Stimulated activated CD4-positive, alpha-beta T cell treated with anti-CD3 and anti-CD28 coated beads, Interleukin-4, amount 100 ng/mL, for 24 hours (primary cell): ENCODE data around the gene BLVRA.
A peak's percentile ranks its signal among the peaks of the same experiment; 100 is the strongest.
"Not testable (repeated sequence)": the region's sequence is repeated elsewhere in the genome, so short reads cannot be mapped to it uniquely, and the experiment has no call there.

ENCODE experiments used
- DNase-seq: peaks from one replicate; pipeline ENCODE4 v3.0.0-alpha.2; 2020

BLVRA gene, protein sequence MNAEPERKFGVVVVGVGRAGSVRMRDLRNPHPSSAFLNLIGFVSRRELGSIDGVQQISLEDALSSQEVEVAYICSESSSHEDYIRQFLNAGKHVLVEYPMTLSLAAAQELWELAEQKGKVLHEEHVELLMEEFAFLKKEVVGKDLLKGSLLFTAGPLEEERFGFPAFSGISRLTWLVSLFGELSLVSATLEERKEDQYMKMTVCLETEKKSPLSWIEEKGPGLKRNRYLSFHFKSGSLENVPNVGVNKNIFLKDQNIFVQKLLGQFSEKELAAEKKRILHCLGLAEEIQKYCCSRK

DNA sequence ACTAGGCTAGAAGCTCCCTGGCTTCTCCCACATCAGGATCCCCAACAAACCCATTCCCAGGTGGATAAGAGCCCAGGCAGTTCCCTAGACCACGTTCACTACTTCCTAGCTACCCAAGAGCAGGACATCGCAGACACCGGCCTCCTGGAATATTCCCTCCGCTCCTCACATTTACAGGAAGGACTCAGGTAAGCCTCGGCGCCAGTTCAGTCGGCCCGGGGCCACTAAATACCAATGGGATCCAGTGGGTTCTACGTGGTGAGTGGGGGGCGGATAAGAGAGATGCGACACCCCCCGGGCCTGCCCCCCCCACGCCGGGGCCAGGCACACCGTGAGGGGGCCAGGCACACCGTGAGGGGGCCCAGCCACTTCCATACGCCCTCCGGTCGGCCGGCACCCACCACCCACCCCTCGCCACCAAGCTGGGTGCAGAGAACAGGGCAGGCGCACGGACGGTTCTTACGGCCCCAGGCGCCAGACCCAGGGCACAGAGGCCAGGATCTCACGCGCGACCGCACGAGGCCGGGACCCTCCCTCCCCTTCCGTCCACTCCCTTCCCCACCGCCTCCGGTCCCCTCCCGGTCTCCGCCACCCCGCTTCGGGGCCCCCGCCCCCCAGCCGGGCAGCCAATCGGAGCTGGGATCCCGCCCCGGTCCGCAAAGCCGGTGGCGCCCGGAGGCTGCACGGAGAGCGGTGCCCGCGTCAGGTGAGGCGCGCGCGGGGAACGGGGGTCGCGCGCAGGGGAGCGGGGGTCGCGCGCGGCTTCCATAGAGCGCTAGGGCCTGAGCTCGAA is at the start of gene BLVRA:
BLVRA (plus strand) TSS at position 652 of the 793 bp plus-strand sequence. CDS start 12,479 bp downstream, outside the sequence.
- peak; percentile 66 for DNase-seq

DNA sequence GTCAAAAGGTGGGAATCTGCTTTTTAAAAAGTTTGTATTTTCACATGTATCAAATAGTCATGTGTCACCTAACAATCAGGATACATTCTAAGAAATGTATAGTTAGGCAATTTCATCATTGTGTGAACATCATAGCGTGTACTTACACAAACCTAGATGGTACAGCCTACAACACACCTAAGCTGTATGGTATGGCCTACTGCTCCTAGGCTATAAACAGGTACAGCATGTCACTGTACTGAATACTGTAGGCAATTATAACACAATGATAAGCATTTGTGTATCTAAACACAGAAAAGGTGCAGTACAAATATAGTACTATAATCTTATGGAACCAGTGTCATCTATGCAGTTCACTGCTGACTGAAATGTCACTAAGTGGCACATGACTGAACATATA is 47.0 kb upstream of the BLVRA start:
- no peak for DNase-seq

DNA sequence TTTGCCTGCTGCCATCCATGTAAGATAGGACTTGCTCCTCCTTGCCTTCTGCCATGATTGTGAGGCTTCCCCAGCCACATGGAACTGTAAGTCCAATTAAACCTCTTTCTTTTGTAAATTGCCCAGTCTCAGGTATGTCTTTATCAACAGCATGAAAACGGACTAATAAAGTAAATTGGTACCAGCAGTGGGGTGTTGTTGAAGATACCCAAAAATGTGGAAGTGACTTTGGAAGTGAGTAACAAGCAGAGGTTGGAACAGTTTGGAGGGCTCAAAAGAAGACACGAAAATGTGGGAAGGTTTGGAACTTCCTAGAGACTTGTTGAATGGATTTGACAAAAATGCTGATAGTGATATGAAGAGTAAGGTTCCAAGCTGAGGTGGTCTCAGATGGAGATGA is 42.5 kb upstream of the BLVRA start:
- DNase-seq: not testable (repeated sequence)

DNA sequence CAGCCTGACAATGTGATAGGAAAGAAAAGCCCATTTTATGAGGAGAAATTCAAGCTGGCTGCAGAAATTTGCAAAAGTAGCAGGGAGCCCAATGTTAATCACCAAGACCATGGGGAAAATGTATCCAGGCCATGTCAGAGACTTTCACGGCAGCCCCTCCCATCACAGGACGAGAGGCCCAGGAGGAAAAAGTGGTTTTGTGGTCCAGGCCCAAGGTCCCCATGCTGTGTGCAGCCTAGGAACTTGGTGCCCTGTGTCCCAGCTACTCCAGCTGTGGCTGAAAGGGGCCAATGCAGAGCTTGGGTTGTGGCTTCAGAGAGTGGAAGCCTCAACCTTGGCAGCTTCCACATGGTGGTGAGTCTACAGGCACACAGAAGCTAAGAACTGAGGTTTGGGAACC is 41.9 kb upstream of the BLVRA start:
- no peak for DNase-seq

DNA sequence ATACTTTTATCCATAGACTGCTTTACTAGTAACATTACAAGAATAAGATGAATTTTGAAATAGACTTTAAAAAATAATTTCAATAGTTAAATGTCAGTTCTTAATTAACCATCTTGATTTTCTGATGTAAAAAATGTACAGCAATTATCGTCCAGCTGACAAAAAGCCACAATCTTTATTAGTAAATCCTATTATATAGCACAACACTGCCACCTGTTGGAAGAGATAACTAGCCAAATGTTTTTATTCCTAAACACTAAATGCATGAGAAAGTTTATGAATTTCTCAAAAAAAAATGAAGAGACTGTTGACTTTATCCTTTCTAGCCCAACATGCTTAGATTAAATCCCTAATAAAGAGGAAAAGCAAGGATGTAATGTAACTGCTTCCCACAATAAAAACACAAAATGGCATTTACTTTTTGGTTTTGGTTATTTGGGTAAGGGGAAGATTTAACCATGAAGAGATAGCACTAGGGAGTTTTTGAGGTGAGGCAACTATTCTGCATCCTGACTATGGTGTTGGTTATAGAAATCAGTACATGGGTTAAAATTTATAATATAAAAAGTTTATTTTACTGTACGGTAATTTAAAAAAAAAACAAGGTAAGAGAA is 37.2 kb upstream of the BLVRA start:
- no peak for DNase-seq

DNA sequence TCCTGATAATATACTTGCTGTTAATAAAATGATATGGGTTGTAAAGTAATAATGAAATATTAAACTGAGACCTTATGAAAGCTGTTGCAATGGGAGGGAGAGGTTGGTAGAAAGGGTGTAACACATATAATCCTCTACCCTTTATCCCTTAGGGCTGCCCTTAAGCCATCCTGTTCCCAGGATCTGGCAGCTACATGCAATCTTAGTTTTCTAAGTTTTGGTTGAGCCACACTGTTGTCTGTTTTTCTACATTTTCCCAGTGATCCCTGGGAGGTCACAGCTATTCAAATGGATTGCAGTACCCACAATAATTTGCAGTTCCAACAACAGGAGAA is 35.5 kb upstream of the BLVRA start:
- DNase-seq: no peak

DNA sequence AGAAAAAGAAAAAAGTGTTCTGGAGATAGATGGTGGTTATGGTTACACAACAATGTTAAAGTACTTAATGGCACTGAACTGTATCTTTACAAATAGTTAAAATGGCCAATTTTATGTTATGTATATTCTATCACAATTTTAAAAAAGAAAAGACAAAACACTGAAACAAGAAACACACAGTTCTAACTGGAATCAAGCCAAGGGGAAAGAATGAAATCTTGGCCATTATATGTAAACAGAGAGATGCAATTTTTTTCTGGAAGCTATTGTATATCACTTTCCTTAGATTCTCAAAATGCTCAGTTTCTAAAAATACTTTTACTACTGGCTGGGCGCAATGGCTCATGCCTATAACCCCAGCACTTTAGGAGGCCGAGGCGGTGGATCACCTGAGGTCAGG is 33.2 kb upstream of the BLVRA start:
- no peak for DNase-seq

DNA sequence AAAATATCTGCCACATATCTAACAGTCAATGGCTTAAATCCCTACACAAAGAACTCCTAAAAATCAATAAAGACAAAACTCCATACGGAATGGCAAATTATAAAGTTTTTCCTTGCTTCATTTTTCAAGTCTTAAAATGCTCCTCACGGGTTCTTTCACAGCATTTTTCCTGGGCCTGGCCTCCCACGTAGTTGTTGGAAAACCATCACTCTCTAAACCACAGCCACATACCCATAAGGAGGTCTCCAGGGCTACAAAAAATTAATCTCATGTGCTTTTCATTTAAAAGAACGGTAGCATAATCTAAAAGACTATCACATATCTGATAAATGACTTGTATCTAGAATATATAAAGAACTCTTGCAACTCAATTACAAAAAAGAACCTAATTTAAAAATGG is 32.0 kb upstream of the BLVRA start:
- DNase-seq: no peak

DNA sequence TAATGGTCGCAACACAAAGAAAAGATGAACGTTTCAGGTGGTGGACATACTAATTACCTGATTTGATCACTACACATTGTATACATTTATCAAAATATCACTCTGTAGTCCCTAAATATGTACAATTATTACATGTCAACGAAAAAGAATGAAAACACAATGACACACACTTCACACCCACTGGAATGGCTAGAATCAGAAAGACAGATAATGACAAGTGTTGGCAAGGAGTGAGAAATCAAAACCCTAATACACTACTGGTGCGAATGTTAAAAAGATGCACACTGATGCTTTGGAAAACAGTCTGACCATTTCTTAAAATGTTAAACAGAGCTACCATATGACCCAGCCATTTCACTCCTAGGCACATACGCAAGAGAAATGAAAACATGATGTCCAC is 31.5 kb upstream of the BLVRA start:
- no peak for DNase-seq

DNA sequence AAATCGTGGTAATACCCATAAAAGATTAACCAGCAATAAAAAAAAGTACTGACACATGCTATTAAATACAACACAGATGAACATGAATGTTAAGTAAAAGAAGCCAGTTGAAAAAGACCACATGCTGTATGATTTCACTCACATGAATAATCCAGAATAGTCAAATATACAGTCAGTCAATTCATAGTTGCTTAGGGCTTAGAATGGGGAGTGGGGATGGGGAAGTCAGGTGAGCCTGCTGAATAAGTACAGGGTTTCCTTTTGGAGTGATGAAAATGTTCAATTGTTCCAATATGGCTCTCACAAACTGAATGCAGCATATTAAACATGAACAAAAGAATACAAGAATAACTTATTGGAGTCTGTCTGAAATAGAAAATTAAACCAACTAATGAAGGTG is 31.0 kb upstream of the BLVRA start:
- no peak for DNase-seq

DNA sequence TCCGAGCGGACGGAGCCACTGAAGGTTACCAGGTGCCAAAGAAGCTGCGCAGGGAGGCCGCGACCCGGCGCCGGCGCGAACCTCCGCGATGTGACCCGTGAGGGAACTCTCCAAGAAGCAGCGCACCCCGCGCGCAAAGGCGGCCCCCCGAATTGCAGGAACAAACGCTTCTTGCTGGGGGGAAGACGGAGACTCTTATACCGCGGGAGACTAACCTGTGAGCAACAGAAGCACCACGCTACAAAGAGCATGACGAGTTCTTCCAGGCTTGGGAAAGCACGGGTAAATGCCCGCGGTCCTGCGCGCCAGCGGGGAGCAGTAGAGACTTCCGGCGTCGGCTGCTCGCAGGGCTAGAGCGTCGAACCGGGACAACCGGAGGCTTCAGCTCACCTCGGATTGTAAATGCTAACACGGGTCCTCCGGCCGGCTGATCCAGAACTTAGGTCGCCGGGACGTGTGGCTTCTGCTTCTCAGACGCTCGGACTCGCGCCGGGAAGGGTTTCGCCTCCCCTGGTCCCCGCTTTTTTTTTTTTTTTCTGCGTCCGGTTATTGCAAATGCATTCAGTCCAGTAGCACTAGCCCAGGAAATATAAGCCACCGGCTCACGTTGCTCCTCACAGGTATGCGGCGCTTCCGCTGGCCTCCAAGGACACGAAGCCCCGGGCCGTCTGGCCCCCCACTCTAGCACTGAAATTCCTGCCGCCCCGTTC is 29.1 kb upstream of the BLVRA start, which contains the start of gene COA1:
COA1 (minus strand) TSS at position 310 of the 710 bp plus-strand sequence. CDS start 80,909 bp downstream, outside the sequence.
- peak; percentile 86 for DNase-seq

DNA sequence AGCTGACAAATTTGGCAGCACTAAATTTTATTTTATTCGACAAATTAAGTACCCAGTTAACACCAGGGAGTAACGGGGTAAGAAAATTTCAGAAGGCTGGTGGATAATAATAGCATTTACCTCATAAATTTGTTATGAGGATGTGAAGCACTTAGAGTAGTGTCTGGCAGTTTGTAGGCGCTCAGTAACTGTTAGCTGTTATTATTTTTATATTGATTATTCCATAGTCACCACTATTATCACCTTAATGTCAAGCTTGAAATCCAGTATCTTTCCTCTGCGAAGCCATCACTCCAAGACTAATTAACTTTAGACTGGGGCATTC is 28.6 kb upstream of the BLVRA start:
- DNase-seq: no peak

DNA sequence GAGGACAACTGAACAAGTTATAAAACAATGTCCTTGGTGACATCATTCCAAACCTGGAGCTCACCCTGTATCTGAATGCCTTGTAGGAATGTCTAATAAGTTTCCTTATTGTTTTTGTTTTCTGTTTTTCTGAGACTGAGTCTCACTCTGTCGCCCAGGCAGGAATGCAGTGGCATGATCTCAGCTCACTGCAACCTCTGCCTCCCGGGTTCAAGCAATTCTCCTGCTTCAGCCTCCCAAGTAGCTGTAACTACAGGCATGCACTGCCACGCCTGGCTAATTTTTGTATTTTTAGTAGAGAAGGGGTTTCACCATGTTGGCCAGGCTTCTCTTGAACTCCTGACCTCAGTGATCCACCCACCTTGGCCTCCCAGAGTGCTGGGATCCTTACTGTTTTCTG is 27.0 kb upstream of the BLVRA start:
- not testable (repeated sequence) for DNase-seq

DNA sequence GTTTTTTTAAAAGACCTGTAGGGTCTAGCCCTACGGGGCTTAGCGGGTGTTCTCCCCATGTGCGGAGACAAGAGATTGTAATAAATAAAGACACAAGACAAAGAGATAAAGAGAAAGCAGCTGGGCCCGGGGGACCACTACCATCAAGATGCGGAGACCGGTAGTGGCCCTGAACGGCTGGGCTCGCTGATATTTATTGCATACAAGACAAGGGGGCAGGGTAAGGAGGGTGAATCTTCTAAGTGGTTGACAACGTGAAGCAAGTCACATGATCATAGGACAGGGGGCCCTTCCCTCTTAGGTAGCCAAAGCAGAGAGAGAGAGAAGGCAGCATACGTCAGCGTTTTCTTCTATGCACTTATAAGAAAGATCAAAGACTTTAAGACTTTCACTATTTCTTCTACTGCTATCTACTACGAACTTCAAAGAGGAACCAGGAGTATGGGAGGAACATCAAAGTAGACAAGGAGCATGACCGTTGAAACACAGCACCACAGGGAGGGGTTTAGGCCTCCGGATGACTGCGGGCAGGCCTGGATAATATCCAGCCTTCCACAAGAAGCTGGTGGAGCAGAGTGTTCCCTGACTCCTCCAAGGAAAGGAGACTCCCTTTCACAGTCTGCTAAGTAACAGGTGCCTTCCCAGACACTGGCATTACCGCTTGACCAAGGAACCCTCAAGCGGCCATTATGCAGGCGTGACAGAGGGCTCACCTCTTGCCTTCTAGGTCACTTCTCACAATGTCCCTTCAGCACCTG is 23.7 kb upstream of the BLVRA start:
- not testable (repeated sequence) for DNase-seq

DNA sequence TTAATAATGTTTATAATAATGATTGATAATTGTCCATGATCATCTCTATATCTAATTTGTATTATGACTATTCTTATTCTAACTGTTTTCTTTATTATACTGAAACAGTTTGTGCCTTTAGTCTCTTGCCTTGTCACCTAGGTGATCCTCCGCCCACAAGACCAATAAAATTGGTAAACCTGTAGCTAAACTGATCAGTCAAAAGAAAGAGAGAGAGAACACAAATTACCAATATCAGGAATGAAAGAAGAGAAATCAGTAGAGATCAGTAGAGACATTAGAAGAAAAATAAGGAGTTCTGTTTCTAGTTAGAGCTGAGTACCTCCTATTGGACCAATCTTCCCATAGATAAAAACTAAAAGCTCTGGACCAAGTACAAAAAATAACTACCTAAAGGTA is 23.1 kb upstream of the BLVRA start:
- no peak for DNase-seq

DNA sequence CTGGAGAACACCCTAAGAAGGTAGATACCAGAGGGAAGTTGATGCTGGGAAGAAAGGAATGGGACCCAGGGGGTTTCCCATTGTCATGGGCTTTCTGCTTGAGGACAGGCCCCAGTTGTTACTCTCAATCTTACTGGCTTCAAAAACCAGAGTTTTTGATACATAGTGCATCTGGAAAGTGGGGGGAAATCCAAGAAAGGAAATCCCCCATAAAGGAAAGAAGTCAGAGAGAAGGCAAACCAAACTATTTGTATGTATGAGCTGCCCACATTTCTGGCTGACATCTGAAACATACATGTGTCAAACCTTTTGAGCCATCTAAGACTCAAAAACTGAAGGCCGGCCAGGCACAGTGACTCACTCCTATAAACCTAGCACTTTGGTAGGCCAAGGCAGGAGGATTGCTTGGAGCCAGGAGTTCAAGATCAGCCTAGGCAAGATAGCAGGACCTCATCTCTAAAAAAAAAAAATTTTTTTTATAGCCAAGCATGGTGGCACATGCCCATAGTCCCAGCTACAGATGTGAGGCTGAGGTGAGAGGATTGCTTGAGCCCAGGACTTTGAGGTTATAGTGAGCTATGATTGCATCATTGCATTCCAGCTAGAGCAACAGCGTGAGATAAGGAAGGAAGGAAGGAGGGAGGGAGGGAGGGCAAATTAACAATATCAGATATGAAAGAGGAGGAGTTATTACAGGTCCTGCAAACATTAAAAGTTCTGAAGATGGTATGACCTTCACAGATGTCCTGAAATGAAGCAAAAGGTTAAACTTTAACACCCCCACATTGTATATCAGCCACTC is 22.5 kb upstream of the BLVRA start:
- peak; percentile 40 for DNase-seq

DNA sequence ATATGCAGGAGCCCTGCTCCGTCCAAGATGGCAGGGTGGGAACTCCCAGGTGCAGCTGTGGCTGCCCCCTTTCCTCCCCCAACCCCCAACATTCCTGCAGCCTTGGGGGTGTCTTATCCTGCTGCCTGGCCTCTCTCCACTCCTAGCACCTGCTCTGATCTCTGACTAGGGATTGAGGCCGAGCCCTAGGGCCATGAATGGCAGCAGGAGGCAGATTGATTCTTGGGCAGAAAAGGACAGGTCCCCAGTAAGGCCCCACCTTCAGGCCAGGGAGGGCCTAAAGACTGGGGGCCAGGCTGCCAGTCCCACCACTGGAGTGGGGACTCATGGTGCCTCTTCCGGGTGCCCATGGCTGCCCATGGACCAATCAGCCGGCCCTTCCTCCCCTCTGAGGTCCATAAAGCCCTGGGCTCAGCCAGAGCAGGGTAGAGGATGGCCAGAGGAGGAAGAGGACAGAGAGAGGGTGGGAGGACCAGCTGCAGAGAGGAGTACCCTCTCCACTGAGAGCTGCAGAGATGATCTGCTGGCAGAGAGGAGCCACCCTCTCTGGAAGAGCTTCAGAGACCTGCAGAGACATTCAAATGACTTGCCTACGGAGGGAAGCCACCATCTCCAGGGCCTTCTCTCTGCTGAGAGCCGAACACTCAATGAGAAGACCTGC is 20.9 kb upstream of the BLVRA start:
- DNase-seq: no peak

DNA sequence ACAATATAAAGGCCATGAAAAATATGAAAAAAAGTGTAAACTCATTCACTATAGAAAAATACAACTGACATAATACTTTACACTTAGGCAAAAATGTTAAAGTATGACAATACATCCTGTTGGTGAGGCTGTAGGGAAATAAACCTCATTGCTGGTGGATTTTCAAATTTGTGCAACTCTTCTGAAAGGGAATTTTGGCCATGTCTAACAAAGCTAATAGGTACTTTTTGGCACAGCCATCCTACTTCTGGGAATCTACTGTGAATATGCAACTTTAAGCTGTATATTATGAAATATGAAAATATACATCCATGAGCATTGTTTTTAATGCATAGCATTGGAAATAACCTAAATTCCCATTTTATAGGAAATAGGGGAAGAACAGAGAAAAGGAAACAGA is 15.8 kb upstream of the BLVRA start:
- no peak for DNase-seq

DNA sequence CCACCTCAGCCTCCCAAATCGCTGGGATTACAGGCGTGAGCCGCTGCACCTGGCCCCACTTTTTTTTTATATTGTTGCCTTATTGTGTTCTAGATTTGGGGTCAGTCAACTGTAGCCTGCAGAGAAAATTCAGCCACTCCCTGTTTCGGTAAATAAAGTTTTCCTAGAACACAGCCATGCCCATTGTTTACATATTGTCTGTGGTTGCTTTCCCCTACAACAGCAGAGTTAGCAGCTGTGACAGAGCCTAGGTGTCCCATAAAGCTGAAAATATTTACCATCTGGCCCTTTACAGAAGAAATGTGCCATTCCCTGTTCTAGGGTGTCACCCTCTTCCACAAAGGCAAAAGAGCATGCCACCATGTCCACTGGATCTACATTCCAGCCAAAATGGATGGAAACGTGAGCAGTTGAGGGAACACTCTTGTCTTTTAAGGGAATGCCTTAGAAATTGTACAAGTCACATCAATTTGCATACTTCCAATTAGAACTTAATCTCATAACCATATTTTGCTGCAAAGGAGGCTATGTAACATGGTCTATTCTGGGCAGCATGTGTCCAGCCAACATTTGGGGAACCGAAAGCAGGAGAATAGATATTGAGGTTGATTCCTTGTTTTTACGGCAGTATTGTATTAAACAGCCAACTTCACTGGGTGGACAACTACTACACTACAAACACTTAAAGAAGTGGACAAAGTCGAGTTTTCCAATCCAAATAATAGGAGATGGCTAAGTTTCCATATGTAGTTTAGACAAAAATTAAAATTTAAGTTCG is 11.0 kb upstream of the BLVRA start:
- DNase-seq: no peak

DNA sequence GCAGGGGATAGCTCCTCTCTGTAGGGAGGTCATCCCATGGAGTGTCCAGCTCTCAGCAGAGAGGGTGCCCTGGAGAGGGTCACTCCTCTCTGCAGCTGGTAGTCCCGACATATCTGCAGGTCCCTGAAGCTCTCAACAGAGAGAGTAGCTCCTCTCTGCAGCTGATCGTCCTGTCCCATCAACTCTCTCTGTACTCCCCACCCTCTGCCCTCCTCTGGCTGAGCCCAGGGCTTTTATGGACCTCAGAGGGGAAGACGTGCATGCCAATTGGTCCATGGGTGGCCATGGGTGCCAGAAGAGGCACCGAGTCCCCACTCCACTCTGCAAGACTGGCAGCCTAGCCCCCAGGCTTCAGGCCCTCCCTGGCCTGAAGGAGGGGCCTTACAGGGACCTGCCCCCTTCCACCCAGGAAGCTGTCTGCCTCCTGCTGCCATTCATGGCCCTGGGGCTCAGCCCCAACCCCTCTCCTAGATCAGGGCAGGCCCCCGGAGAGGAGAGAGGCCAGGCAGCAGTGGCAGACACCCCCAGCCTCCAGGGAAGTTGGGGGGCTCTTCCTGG is 9.0 kb upstream of the BLVRA start:
- DNase-seq: no peak
